CD14-positive monocyte (primary cell): ENCODE results near the gene CCBE1. TPM values are rescaled to one million over a fixed set of nuclear protein-coding genes. Genes with fewer than 3 reads are reported as not detected.

Experiments used
- DNase-seq, 3 donors: peaks; one replicate each; pipeline ENCODE4 v3.0.0-alpha.2; 2011 to 2022
- H2AFZ ChIP-seq: 2 replicates; pipeline ENCODE4 v1.6.0; 2012; ENCODE audit warnings: mild to moderate bottlenecking, low read depth, low read length, inconsistent platforms; ENCODE audit not compliant: insufficient read depth, poor library complexity, severe bottlenecking
- H3K27ac ChIP-seq, 2 donors: 1 replicate in 1 of 2; 2 replicates in 1 of 2; pipeline ENCODE4 v1.5.1; 2012 to 2013; ENCODE audit warnings: low read length in 2 of 2, control low read depth in 1 of 2, inconsistent platforms in 1 of 2, low read depth in 1 of 2, mild to moderate bottlenecking in 1 of 2
- H3K27me3 ChIP-seq, 2 donors: one replicate each; pipeline versions ENCODE4 v1.6.0 to v1.6.1; 2011 to 2013; ENCODE audit warnings: low read length in 2 of 2; ENCODE audit not compliant: control insufficient read depth in 2 of 2, insufficient read depth in 2 of 2
- H3K36me3 ChIP-seq, 2 donors: replicated peaks in 1 of 2; 1 replicate in 1 of 2; 2 replicates in 1 of 2; pipeline versions ENCODE4 v1.5.1 to v1.6.1; 2012 to 2013; ENCODE audit warnings: low read length in 2 of 2, control low read depth in 1 of 2, inconsistent platforms in 1 of 2, mild to moderate bottlenecking in 1 of 2; ENCODE audit not compliant: insufficient read depth in 2 of 2, control insufficient read depth in 1 of 2
- H3K4me1 ChIP-seq, 2 donors: 1 replicate in 1 of 2; 2 replicates in 1 of 2; pipeline versions ENCODE4 v1.5.1 to v1.6.1; 2012 to 2013; ENCODE audit warnings: low read length in 2 of 2, control low read depth in 1 of 2, inconsistent platforms in 1 of 2, mild to moderate bottlenecking in 1 of 2, moderate library complexity in 1 of 2; ENCODE audit not compliant: insufficient read depth in 2 of 2, control insufficient read depth in 1 of 2
- H3K4me2 ChIP-seq: replicated peaks from 2 replicates; pipeline ENCODE3; 2012; ENCODE audit warnings: low read length, moderate library complexity, mild to moderate bottlenecking; ENCODE audit not compliant: poor library complexity, severe bottlenecking; ENCODE audit errors: extremely low read depth
- H3K4me3 ChIP-seq, 3 experiments: fragments of 200-600 bp in 1 of 3; sonication (generic) in 1 of 3; replicated peaks in 1 of 3; 1 replicate in 2 of 3; 2 replicates in 1 of 3; pipeline ENCODE4 v1.5.1; 2011 to 2013; ENCODE audit warnings: low read length in 3 of 3, mild to moderate bottlenecking in 3 of 3, control low read depth in 2 of 3, low read depth in 2 of 3, inconsistent platforms in 1 of 3, moderate library complexity in 1 of 3
- H3K79me2 ChIP-seq: 2 replicates; pipeline ENCODE4 v1.6.0; 2012; ENCODE audit warnings: mild to moderate bottlenecking, control low read depth, inconsistent platforms, low read length, moderate library complexity; ENCODE audit not compliant: insufficient read depth
- H3K9ac ChIP-seq: 2 replicates; pipeline ENCODE4 v1.6.0; 2017; ENCODE audit warnings: low read length, mild to moderate bottlenecking; ENCODE audit not compliant: insufficient read depth, poor library complexity, severe bottlenecking
- H3K9me3 ChIP-seq, 2 donors: replicated peaks in 1 of 2; 1 replicate in 1 of 2; 2 replicates in 1 of 2; pipeline versions ENCODE4 v1.5.1 to v1.6.1; 2012 to 2013; ENCODE audit warnings: low read length in 2 of 2, control low read depth in 1 of 2; ENCODE audit not compliant: control insufficient read depth in 1 of 2, insufficient read depth in 1 of 2
- H4K20me1 ChIP-seq: 2 replicates; pipeline ENCODE4 v1.6.0; 2012; ENCODE audit warnings: mild to moderate bottlenecking, low read length, control low read depth, moderate library complexity; ENCODE audit not compliant: insufficient read depth
- H3K27ac Mint-ChIP-seq, 7 donors: one replicate each; pipeline ENCODE4 v1.8.0; 2020; ENCODE audit warnings: mild to moderate bottlenecking in 7 of 7, mixed read lengths in 7 of 7, moderate library complexity in 6 of 7, inconsistent platforms in 2 of 7
- H3K27me3 Mint-ChIP-seq, 3 donors: one replicate each; pipeline ENCODE4 v1.8.0; 2021 to 2022; ENCODE audit warnings: low read depth in 3 of 3, mild to moderate bottlenecking in 3 of 3, mixed read lengths in 3 of 3, moderate library complexity in 3 of 3, inconsistent platforms in 1 of 3
- H3K36me3 Mint-ChIP-seq, 2 donors: one replicate each; pipeline ENCODE4 v1.8.0; 2020; ENCODE audit warnings: mixed read lengths in 2 of 2, inconsistent platforms in 1 of 2, mild to moderate bottlenecking in 1 of 2
- H3K4me1 Mint-ChIP-seq: one replicate; pipeline ENCODE4 v1.8.0; 2020; ENCODE audit warnings: mild to moderate bottlenecking, mixed read lengths
- H3K4me3 Mint-ChIP-seq, 2 donors: one replicate each; pipeline ENCODE4 v1.8.0; 2020; ENCODE audit warnings: mild to moderate bottlenecking in 2 of 2, mixed read lengths in 2 of 2, moderate library complexity in 1 of 2
- H3K9me3 Mint-ChIP-seq, 7 donors: one replicate each; pipeline ENCODE4 v1.8.0; 2020 to 2022; ENCODE audit warnings: mixed read lengths in 7 of 7, mild to moderate bottlenecking in 6 of 7, moderate library complexity in 6 of 7, inconsistent platforms in 2 of 7
- whole genome bisulfite sequencing: methylation state at CpG from one replicate; pipeline ENCODE4 v1.1.5; 2013; ENCODE audit warnings: missing lambda C conversion rate; ENCODE audit not compliant: insufficient coverage; 5-methylcytosine and 5-hydroxymethylcytosine counted together
- intact Hi-C, 2 donors: fragments of 100-400 bp; cut with micrococcal nuclease; formaldehyde crosslinking; loops; one replicate each; pipeline versions ENCODE4 v1.15.0 to v1.15.1; 2023
- polyA plus RNA-seq, 3 donors: library from polyadenylated mRNA; depleted of rRNA in 1 of 3; unstranded in 2 of 3; stranded (reverse) in 1 of 3; fragments of 300-500 nt in 2 of 3; fragments of >200 nt in 1 of 3; fragmentation: Illumina TruSeq in 2 of 3; gene quantifications; 1 replicate in 2 of 3; 2 replicates in 1 of 3; pipeline ENCODE4 v1.2.3, GENCODE V29; 2012 to 2021
- TF ChIP-seq, protein P1 (sequence below): fragments of 200-600 bp; IDR thresholded peaks from one replicate; pipeline ENCODE4 v1.8.0; 2022; ENCODE audit warnings: antibody characterized with exemption, mild to moderate bottlenecking

CCBE1 gene
- polyA plus RNA-seq, 3 donors, result not detected

DNA sequence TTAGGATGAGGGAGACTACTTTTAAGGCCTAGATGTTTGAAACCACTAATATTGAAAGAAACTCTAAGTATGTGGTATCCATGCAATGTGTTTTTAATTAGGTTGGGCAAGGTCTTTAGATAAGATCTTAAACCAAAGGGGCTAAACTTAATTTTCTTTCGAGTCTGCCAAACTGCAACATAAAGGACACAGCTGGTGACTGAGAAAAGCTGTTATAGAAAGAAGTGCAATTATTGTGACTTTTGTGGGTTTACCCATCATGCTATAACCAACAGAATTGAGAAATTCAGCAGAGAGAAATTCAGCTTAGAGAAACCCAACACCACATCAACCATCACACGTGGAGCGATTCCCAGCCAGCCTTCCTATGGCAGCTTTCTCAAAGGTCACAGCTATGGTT, 218.6 kb downstream of the CCBE1 start:
- Histone ChIP-seq H3K4me3 (no peak overlapping the region), H3K9me3 (no peaks in the 10 kb centered on the region), H3K27me3 (no peaks in the 10 kb centered on the region), H3K4me1 (no peaks in the 10 kb centered on the region), H3K79me2 (no peaks in the 10 kb centered on the region), H4K20me1 (no peaks in the 10 kb centered on the region), H3K36me3 (no peaks in the 10 kb centered on the region), H3K9ac (no peak overlapping the region), H3K27ac (no peak overlapping the region), H3K4me2 (no peak overlapping the region), H2AFZ (no peak overlapping the region)
- no peak overlapping the region for H3K27ac Mint-ChIP-seq
- H3K4me1 Mint-ChIP-seq, result no peaks in the 10 kb centered on the region
- DNase-seq, result no peak
- peaks cover 3 to 8% (median 7%) of the 10 kb centered on the region in 3 donors for H3K27me3 Mint-ChIP-seq
- H3K36me3 Mint-ChIP-seq, result no peaks in the 10 kb centered on the region
- H3K4me3 Mint-ChIP-seq, result no peak overlapping the region
- TF ChIP-seq, protein P1, sequence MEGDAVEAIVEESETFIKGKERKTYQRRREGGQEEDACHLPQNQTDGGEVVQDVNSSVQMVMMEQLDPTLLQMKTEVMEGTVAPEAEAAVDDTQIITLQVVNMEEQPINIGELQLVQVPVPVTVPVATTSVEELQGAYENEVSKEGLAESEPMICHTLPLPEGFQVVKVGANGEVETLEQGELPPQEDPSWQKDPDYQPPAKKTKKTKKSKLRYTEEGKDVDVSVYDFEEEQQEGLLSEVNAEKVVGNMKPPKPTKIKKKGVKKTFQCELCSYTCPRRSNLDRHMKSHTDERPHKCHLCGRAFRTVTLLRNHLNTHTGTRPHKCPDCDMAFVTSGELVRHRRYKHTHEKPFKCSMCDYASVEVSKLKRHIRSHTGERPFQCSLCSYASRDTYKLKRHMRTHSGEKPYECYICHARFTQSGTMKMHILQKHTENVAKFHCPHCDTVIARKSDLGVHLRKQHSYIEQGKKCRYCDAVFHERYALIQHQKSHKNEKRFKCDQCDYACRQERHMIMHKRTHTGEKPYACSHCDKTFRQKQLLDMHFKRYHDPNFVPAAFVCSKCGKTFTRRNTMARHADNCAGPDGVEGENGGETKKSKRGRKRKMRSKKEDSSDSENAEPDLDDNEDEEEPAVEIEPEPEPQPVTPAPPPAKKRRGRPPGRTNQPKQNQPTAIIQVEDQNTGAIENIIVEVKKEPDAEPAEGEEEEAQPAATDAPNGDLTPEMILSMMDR, result no peak
- no CpG with 5 or more reads among the region's 3 CpGs for WGBS
- peaks cover 0 to 2% (median 2%) of the 10 kb centered on the region in 7 donors for H3K9me3 Mint-ChIP-seq
- intact Hi-C loops, result no loop called here

DNA sequence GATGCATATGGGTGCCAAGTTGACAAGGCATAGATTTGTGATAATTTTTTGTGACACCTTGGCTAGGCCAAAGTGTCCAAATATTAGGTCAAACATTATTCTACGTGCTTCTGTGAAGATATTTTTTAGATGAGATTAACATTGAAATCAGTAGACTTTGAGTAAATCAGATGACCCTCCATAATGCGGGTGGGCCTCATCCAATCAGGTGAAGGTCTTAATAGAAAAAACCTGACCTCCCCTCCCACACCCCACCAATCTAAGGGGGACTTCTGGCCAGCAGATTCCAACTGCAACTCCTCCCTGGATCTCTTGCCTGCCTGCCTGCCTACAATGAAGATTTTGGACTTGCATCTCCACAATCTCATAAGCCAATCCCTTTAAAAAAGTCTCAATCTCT, 219.4 kb downstream of the CCBE1 start:
- H3K27ac ChIP-seq, result no peak overlapping the region
- H3K4me3 ChIP-seq, result no peak overlapping the region
- Mint-ChIP-seq H3K27ac (no peak overlapping the region), H3K27me3 (peaks cover 3 to 8% (median 7%) of the 10 kb centered on the region in 3 donors), H3K9me3 (peaks cover 0 to 2% (median 2%) of the 10 kb centered on the region in 7 donors), H3K36me3 (no peaks in the 10 kb centered on the region), H3K4me1 (no peaks in the 10 kb centered on the region), H3K4me3 (no peak overlapping the region)
- no peaks in the 10 kb centered on the region for H3K4me1 ChIP-seq
- no peaks in the 10 kb centered on the region for H3K36me3 ChIP-seq
- no peak overlapping the region for H2AFZ ChIP-seq
- no peak for DNase-seq
- H3K9me3 ChIP-seq, result no peaks in the 10 kb centered on the region
- H3K9ac ChIP-seq, result no peak overlapping the region
- WGBS, result no CpG with 5 or more reads among the region's 2 CpGs
- no peaks in the 10 kb centered on the region for H4K20me1 ChIP-seq
- H3K27me3 ChIP-seq, result no peaks in the 10 kb centered on the region
- TF ChIP-seq, protein P1, result no peak
- H3K4me2 ChIP-seq, result no peak overlapping the region
- H3K79me2 ChIP-seq, result no peaks in the 10 kb centered on the region
- intact Hi-C loops, result no loop called here
